Endodermal cell (in vitro differentiated cells): ENCODE results near the gene ILF2. TPM values are rescaled to one million over a fixed set of nuclear protein-coding genes. Genes with fewer than 3 reads are reported as not detected.
A peak's percentile ranks its signal among the peaks of the same experiment; 100 is the strongest.
"Not testable (repeated sequence)": the region's sequence is repeated elsewhere in the genome, so short reads cannot be mapped to it uniquely, and the experiment has no call there.

Experiments used
- DNase-seq: peaks from one replicate; pipeline ENCODE4 v3.0.0-alpha.2; 2017
- H3K27ac ChIP-seq: 2 replicates; pipeline ENCODE4 v1.5.1; 2013; ENCODE audit warnings: mild to moderate bottlenecking, low read depth, low read length, moderate library complexity
- H3K27me3 ChIP-seq: 2 replicates; pipeline ENCODE4 v1.6.1; 2013; ENCODE audit warnings: mild to moderate bottlenecking, low read length, moderate library complexity; ENCODE audit not compliant: insufficient read depth, control insufficient read depth, poor library complexity, severe bottlenecking
- H3K36me3 ChIP-seq: 2 replicates; pipeline ENCODE4 v1.7.0; 2013; ENCODE audit warnings: mild to moderate bottlenecking, low read length, moderate library complexity; ENCODE audit not compliant: control insufficient read depth, insufficient read depth
- H3K4me1 ChIP-seq: one replicate; pipeline ENCODE4 v1.7.0; 2013; ENCODE audit warnings: low read length; ENCODE audit not compliant: control insufficient read depth, insufficient read depth
- H3K4me3 ChIP-seq: 2 replicates; pipeline ENCODE4 v1.5.1; 2013; ENCODE audit warnings: mild to moderate bottlenecking, low read length, moderate library complexity
- H3K9ac ChIP-seq: 2 replicates; pipeline ENCODE4 v1.6.1; 2013; ENCODE audit warnings: mild to moderate bottlenecking, low read length, moderate library complexity; ENCODE audit not compliant: poor library complexity, severe bottlenecking; ENCODE audit errors: extremely low read depth
- H3K9me3 ChIP-seq: 2 replicates; pipeline ENCODE4 v1.6.1; 2013; ENCODE audit warnings: mild to moderate bottlenecking, low read length, moderate library complexity; ENCODE audit not compliant: control insufficient read depth
- H3K27ac Mint-ChIP-seq: 2 replicates; pipeline ENCODE4 v1.8.0; 2020; ENCODE audit warnings: mixed read lengths
- H3K27me3 Mint-ChIP-seq: 2 replicates; pipeline ENCODE4 v1.8.0; 2021; ENCODE audit warnings: mild to moderate bottlenecking, mixed read lengths; ENCODE audit not compliant: insufficient read depth
- H3K36me3 Mint-ChIP-seq: 2 replicates; pipeline ENCODE4 v1.8.0; 2020; ENCODE audit warnings: low read depth, mixed read lengths
- H3K4me1 Mint-ChIP-seq: 2 replicates; pipeline ENCODE4 v1.8.0; 2020; ENCODE audit warnings: mixed read lengths
- H3K4me3 Mint-ChIP-seq: 2 replicates; pipeline ENCODE4 v1.8.0; 2020; ENCODE audit warnings: mild to moderate bottlenecking, moderate library complexity, mixed read lengths
- H3K9me3 Mint-ChIP-seq: 2 replicates; pipeline ENCODE4 v1.8.0; 2020; ENCODE audit warnings: mild to moderate bottlenecking, mixed read lengths
- CTCF ChIP-seq: fragments of 200-600 bp; sonication (generic); conservative IDR thresholded peaks from 2 replicates; pipeline ENCODE4 v1.5.0; 2021; ENCODE audit warnings: antibody characterized with exemption, mild to moderate bottlenecking
- WGBS, 2 experiments: methylation state at CpG; one replicate each; pipeline versions ENCODE4 v1.1.5 to v1.1.7; 2013; ENCODE audit warnings: missing lambda C conversion rate in 2 of 2, mixed read lengths in 1 of 2; ENCODE audit not compliant: insufficient coverage in 1 of 2, insufficient read length in 1 of 2; 5-methylcytosine and 5-hydroxymethylcytosine counted together
- total RNA-seq, 2 donors: library from RNA; stranded (reverse); fragmentation: NEBNext Ultra II Directional in 1 of 2; extraction: Animal tissue kit (Norgen Biotek cat#: 25700) in 1 of 2; gene quantifications; 2 replicates in 1 of 2; 3 replicates in 1 of 2; pipeline ENCODE4 v1.2.1, GENCODE V29; 2021

The ILF2 gene
- total RNA-seq, 2 donors from 2014 or later, result 280 to 315 TPM

- no peaks in the 10 kb centered on the region for H3K27me3 ChIP-seq
- Mint-ChIP-seq H3K36me3 (peaks cover 48% of the 10 kb centered on the region), H3K27me3 (no peaks in the 10 kb centered on the region), H3K4me3 (no peak overlapping the region), H3K27ac (no peak overlapping the region), H3K4me1 (peaks cover 8% of the 10 kb centered on the region), H3K9me3 (no peaks in the 10 kb centered on the region)
- 0 to 2% methylated on average over 13 to 22 of the region's 22 CpGs for WGBS, 2 experiments
- H3K27ac ChIP-seq, result peak overlapping the region; percentile 85
- DNase-seq, result no peak
- H3K4me3 ChIP-seq, result peak overlapping the region; percentile 96
- H3K4me1 ChIP-seq, result no peaks in the 10 kb centered on the region
- no peak for TF ChIP-seq CTCF
- peaks cover 46% of the 10 kb centered on the region for H3K36me3 ChIP-seq
- peak overlapping the region; percentile 97 for H3K9ac ChIP-seq
- H3K9me3 ChIP-seq, result peaks cover 7% of the 10 kb centered on the region
Observed at GRCh38 chr1:153670257-153670858, 435 bp downstream of the ILF2 start.

DNA sequence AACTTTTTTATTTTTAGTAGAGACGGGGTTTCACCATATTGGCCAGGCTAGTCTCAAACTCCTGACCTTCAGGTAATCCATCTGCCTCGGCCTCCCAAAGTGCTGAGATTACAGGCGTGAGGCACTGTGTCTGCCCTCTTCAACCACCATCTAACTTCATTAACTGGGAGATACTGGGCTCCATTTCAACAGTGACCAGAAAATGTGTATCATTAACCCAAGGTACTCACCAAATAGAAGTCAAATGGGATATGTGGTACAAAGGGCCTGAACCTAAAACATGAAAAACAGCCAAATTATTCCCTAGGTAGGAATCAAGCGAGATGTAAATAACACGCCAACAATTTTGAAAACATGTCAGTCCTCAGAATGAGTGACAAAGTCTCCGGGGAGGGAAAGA lies 1.2 kb downstream of the ILF2 start:
- Mint-ChIP-seq H3K4me1 (peaks cover 8% of the 10 kb centered on the region), H3K27me3 (no peaks in the 10 kb centered on the region), H3K4me3 (no peak overlapping the region), H3K9me3 (no peaks in the 10 kb centered on the region), H3K36me3 (peaks cover 56% of the 10 kb centered on the region), H3K27ac (no peak overlapping the region)
- Histone ChIP-seq H3K9ac (peak overlapping the region; percentile 97), H3K4me1 (no peaks in the 10 kb centered on the region), H3K4me3 (peak overlapping the region; percentile 96), H3K9me3 (peaks cover 7% of the 10 kb centered on the region), H3K36me3 (peaks cover 54% of the 10 kb centered on the region), H3K27ac (no peak overlapping the region), H3K27me3 (no peaks in the 10 kb centered on the region)
- WGBS, 2 experiments, result 93 to 96% methylated on average over 6 of the region's 6 CpGs
- no peak for TF ChIP-seq CTCF
- no peak for DNase-seq

- Histone ChIP-seq H3K4me3 (peak overlapping the region; percentile 96), H3K36me3 (peaks cover 63% of the 10 kb centered on the region)
- not testable (repeated sequence) for H3K4me1 ChIP-seq, H3K4me3 Mint-ChIP-seq, H3K9me3 Mint-ChIP-seq, H3K27me3 ChIP-seq, H3K27ac Mint-ChIP-seq, DNase-seq, H3K9ac ChIP-seq, H3K27ac ChIP-seq, H3K9me3 ChIP-seq, H3K27me3 Mint-ChIP-seq, H3K4me1 Mint-ChIP-seq
- 95 to 97% methylated on average over 7 to 8 of the region's 8 CpGs for WGBS, 2 experiments
- H3K36me3 Mint-ChIP-seq, result peaks cover 64% of the 10 kb centered on the region
Observed at GRCh38 chr1:153668672-153669071, 2.1 kb downstream of the ILF2 start.

GRCh38 chr1:153667439-153667838 lies 3.4 kb downstream of the ILF2 start:
- Mint-ChIP-seq H3K27ac (no peak overlapping the region), H3K27me3 (no peaks in the 10 kb centered on the region), H3K9me3 (no peaks in the 10 kb centered on the region), H3K4me3 (no peak overlapping the region), H3K4me1 (peaks cover 8% of the 10 kb centered on the region), H3K36me3 (peaks cover 73% of the 10 kb centered on the region)
- Histone ChIP-seq H3K27me3 (no peaks in the 10 kb centered on the region), H3K4me1 (peaks cover 5% of the 10 kb centered on the region), H3K9ac (no peak overlapping the region), H3K36me3 (peaks cover 76% of the 10 kb centered on the region), H3K9me3 (peaks cover 7% of the 10 kb centered on the region), H3K27ac (no peak overlapping the region), H3K4me3 (no peak overlapping the region)
- 90 to 95% methylated on average over 3 to 4 of the region's 4 CpGs for WGBS, 2 experiments
- no peak for DNase-seq
- TF ChIP-seq CTCF, result no peak
